ENCODE data around the gene DGKB.
A peak's percentile ranks its signal among the peaks of the same experiment; 100 is the strongest.

The DGKB gene

GRCh38 chr7:14691597-14692203 lies 210.9 kb downstream of the DGKB start:
- TF ChIP-seq CTCF (IDR thresholded peaks at IDR 0.05; ENCODE audit: low read depth, low read length, missing control alignments): peak; percentile 77
- no peak for DNase-seq (ENCODE audit: extremely low read depth, low read depth)
- H3K4me3 ChIP-seq (replicated peaks; ENCODE audit: low read depth, low read length): no peak overlapping the region

GRCh38 chr7:14691034-14691433 lies 211.5 kb downstream of the DGKB start:
- no peak for DNase-seq (ENCODE audit: extremely low read depth, low read depth)
- H3K4me3 ChIP-seq (replicated peaks; ENCODE audit: low read depth, low read length): no peak overlapping the region
- no peak for TF ChIP-seq CTCF (IDR thresholded peaks at IDR 0.05; ENCODE audit: low read depth, low read length, missing control alignments)

- TF ChIP-seq CTCF (IDR thresholded peaks at IDR 0.05; ENCODE audit: low read depth, low read length, missing control alignments): no peak
- no peak overlapping the region for H3K4me3 ChIP-seq (replicated peaks; ENCODE audit: low read depth, low read length)
- DNase-seq (ENCODE audit: extremely low read depth, low read depth): no peak
These were observed 212.1 kb downstream of the DGKB start for GRCh38 chr7:14690486-14690885.

- no peak for TF ChIP-seq CTCF (IDR thresholded peaks at IDR 0.05; ENCODE audit: low read depth, low read length, missing control alignments)
- no peak for DNase-seq (ENCODE audit: extremely low read depth, low read depth)
- H3K4me3 ChIP-seq (replicated peaks; ENCODE audit: low read depth, low read length): no peak overlapping the region
These were observed 212.5 kb downstream of the DGKB start for GRCh38 chr7:14690075-14690474.

- DNase-seq (ENCODE audit: extremely low read depth, low read depth): no peak
- H3K4me3 ChIP-seq (replicated peaks; ENCODE audit: low read depth, low read length): no peak overlapping the region
- TF ChIP-seq CTCF (IDR thresholded peaks at IDR 0.05; ENCODE audit: low read depth, low read length, missing control alignments): no peak
These were observed 214.3 kb downstream of the DGKB start for GRCh38 chr7:14688208-14688607.

- TF ChIP-seq CTCF (IDR thresholded peaks at IDR 0.05; ENCODE audit: low read depth, low read length, missing control alignments): no peak
- no peak for DNase-seq (ENCODE audit: extremely low read depth, low read depth)
- H3K4me3 ChIP-seq (replicated peaks; ENCODE audit: low read depth, low read length): no peak overlapping the region
These were observed 214.8 kb downstream of the DGKB start for GRCh38 chr7:14687777-14688176.

- DNase-seq (ENCODE audit: extremely low read depth, low read depth): no peak
- TF ChIP-seq CTCF (IDR thresholded peaks at IDR 0.05; ENCODE audit: low read depth, low read length, missing control alignments): no peak
- H3K4me3 ChIP-seq (replicated peaks; ENCODE audit: low read depth, low read length): no peak overlapping the region
These were observed 215.3 kb downstream of the DGKB start for GRCh38 chr7:14687241-14687640.
